VCaP (cell line): ENCODE results near the gene FFAR1.

ENCODE experiments used
- H3K27ac ChIP-seq: fragments of 450-650 bp; 2 replicates; pipeline ENCODE4 v1.5.1; 2017
- CTCF ChIP-seq: fragments of 450-650 bp; conservative IDR thresholded peaks from 2 replicates; pipeline ENCODE4 v1.5.1; 2017; ENCODE audit warnings: mild to moderate bottlenecking, moderate library complexity

FFAR1 gene

DNA sequence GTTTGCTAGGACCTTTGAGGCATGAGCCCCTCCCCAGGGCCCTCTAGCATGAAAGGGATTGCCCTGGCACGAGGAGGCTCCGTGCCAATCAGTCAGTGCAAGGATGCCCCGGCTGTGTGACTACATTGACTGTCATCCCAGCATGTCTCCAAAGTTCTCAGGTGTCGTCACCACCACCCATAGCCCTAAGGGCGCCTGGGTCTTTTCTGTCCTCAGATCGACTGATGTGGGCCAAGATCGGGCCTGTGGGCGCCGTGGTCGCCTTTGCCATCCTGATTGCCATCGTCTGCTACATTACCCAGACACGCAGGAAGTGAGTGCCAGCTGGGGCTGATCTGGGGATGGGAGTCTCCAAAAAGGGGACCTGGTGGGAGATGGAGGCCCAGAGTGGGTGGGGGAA is 37.4 kb upstream of the FFAR1 start:
- no peak overlapping the region for H3K27ac ChIP-seq
- TF ChIP-seq CTCF: no peak

DNA sequence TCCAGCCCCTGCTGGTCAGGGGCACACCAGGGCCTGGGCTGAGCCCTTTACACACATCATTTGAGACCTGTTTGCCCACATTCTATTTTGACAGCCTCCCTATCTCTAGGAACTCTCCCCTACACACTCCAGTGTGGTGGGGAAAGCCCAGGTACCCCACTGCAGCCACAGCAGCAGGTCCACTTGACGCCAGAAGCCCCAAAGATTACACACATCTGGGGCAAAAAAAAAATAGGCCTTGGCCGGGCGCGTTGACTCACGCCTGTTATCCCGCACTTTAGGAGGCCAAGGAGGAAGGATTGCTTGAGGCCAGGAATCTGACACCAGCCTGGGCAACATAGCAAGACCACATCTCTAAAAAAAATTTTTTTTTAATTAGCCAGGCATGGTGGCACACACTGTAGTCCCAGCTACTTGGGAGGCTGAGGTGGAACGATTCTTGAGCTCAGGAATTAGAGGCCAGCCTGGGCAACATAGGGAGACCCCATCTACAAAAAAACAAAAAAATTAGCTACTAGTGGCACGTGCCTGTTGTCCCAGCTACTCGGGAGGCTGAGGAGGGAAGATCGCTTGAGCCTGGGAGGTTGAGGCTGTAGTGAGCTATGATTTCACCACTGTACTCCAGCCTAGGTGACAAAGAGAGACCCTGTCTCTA is 36.8 kb upstream of the FFAR1 start:
- no peak overlapping the region for H3K27ac ChIP-seq
- no peak for TF ChIP-seq CTCF

- H3K27ac ChIP-seq: no peak overlapping the region
- no peak for TF ChIP-seq CTCF
Observed at GRCh38 chr19:35311901-35312665, 35.6 kb upstream of the FFAR1 start.

DNA sequence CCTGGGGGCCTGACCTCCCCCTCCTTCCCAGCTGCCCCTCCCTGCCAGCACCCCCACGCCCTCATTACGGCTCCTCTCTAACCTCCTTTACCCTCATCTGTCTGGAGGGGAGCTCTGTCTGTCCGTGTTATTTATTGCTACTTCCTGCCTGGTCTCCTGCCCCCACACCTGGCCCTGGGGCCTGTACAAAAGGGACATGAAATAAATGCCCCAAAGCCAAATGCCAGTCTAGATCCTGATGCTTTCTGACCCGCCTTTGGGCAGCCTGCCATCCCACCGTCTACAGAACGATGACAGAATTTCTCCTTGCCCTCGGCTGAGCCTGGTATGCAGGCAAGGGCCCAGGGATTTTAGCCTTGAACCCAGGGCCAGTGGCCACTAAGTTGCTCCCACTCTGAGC is 34.1 kb upstream of the FFAR1 start:
- H3K27ac ChIP-seq: no peak overlapping the region
- no peak for TF ChIP-seq CTCF

GRCh38 chr19:35314031-35314430 is 33.7 kb upstream of the FFAR1 start:
- H3K27ac ChIP-seq: no peak overlapping the region
- no peak for TF ChIP-seq CTCF

GRCh38 chr19:35314858-35315470 is 32.7 kb upstream of the FFAR1 start:
- H3K27ac ChIP-seq: no peak overlapping the region
- no peak for TF ChIP-seq CTCF

GRCh38 chr19:35315883-35316282 is 31.8 kb upstream of the FFAR1 start:
- H3K27ac ChIP-seq: no peak overlapping the region

More at GRCh38 chr19:35315883-35316282, 31.8 kb upstream of the FFAR1 start:
- no peak for TF ChIP-seq CTCF
